K562 (cell line): ENCODE results near the gene RNF13. TPM values are rescaled to one million over a fixed set of nuclear protein-coding genes. Genes with fewer than 3 reads are reported as not detected.

ENCODE experiments used
- ATAC-seq: fragments of 200-7000 bp; cut with Tn5 transposase; 3 replicates; pipeline ENCODE4 v1.9.1; 2020; ENCODE audit warnings: moderate library complexity
- BruUV-seq: library from RNA; stranded (reverse); fragments of 400-500 nt; replicated peaks from 2 replicates; lab custom pipeline; 2021; lab: Mats Ljungman, UMichigan
- CTCF ChIA-PET: fragments of 300-600 bp; formaldehyde crosslinking; extraction: SDS; loops from one replicate; lab custom pipeline; 2021; ENCODE audit warnings: low intra/inter-chr PET ratio; lab: Yijun Ruan, JAX
- POLR2A ChIA-PET: fragments of 300-600, 350-650 bp; sonication (Branson Sonifier 250); formaldehyde crosslinking; extraction: SDS; loops from one replicate; lab custom pipeline; 2021; ENCODE audit warnings: antibody characterized with exemption, inconsistent platforms; lab: Yijun Ruan, JAX
- DNase-seq, 4 experiments: peaks; one replicate each; pipeline versions ENCODE4 v3.0.0 to v3.0.0-alpha.2; 2011 to 2018; ENCODE audit warnings: low spot score in 3 of 4, mixed read lengths in 3 of 4; ENCODE audit errors: extremely low read depth in 1 of 4
- FAIRE-seq: peaks from 2 replicates; lab custom pipeline; 2011; peaks lifted over from hg19 to GRCh38; lab: Jason Lieb, UNC
- H2AFZ ChIP-seq: 2 replicates; pipeline ENCODE4 v1.6.0; 2011; ENCODE audit warnings: low read depth, low read length, control low read depth, inconsistent platforms
- H3K27ac ChIP-seq: fragments of 200-600 bp; 3 replicates; pipeline ENCODE4 v1.8.0; 2011; ENCODE audit warnings: low read depth, mild to moderate bottlenecking, control low read depth, inconsistent platforms, low read length, moderate library complexity, mixed read lengths; ENCODE audit errors: extremely low read depth
- H3K27me3 ChIP-seq, 2 experiments: fragments of 300-600 bp in 1 of 2; 2 replicates in 1 of 2; 3 replicates in 1 of 2; pipeline versions ENCODE4 v1.6.0 to v1.8.0; 2011; ENCODE audit warnings: inconsistent platforms in 2 of 2, low read length in 2 of 2, mild to moderate bottlenecking in 1 of 2, mixed read lengths in 1 of 2, moderate library complexity in 1 of 2; ENCODE audit not compliant: control insufficient read depth in 2 of 2, insufficient read depth in 2 of 2
- H3K36me3 ChIP-seq: fragments of 300-600 bp; 3 replicates; pipeline ENCODE4 v1.8.0; 2011; ENCODE audit warnings: mild to moderate bottlenecking, low read length, inconsistent platforms; ENCODE audit not compliant: control insufficient read depth, insufficient read depth
- H3K4me1 ChIP-seq, 2 experiments: fragments of 200-600 bp in 1 of 2; replicated peaks in 1 of 2; 2 replicates in 1 of 2; 3 replicates in 1 of 2; pipeline versions ENCODE4 v1.5.1 to v1.8.0; 2011; ENCODE audit warnings: inconsistent platforms in 2 of 2, low read length in 2 of 2, mild to moderate bottlenecking in 1 of 2, mixed read lengths in 1 of 2, moderate library complexity in 1 of 2; ENCODE audit not compliant: control insufficient read depth in 2 of 2, insufficient read depth in 2 of 2
- H3K4me2 ChIP-seq: 2 replicates; pipeline ENCODE4 v1.6.1; 2011; ENCODE audit warnings: low read length, control low read depth, inconsistent platforms, mixed read lengths; ENCODE audit not compliant: insufficient read depth
- H3K4me3 ChIP-seq: fragments of 200-600 bp; sonication (generic), shearing (Covaris generic); 2 replicates; pipeline ENCODE4 v1.5.1; 2016; ENCODE audit warnings: control low read depth, inconsistent platforms
- H3K79me2 ChIP-seq: fragments of 200-600 bp; 3 replicates; pipeline ENCODE4 v1.8.0; 2011; ENCODE audit warnings: low read length, inconsistent platforms; ENCODE audit not compliant: control insufficient read depth, insufficient read depth
- H3K9ac ChIP-seq, 2 experiments: 2 replicates each; pipeline versions ENCODE4 v1.6.0 to v1.6.1; 2011; ENCODE audit warnings: low read depth in 2 of 2, low read length in 2 of 2, control low read depth in 1 of 2, inconsistent platforms in 1 of 2, mild to moderate bottlenecking in 1 of 2, mixed read lengths in 1 of 2; ENCODE audit not compliant: insufficient read depth in 1 of 2
- H3K9me1 ChIP-seq: one replicate; pipeline ENCODE4 v1.6.0; 2011; ENCODE audit warnings: inconsistent platforms, mild to moderate bottlenecking, low read length, moderate library complexity; ENCODE audit not compliant: control insufficient read depth, insufficient read depth
- H3K9me3 ChIP-seq: replicated peaks from 2 replicates; pipeline ENCODE4 v1.5.1; 2011; ENCODE audit warnings: low read depth, low read length, inconsistent platforms; ENCODE audit not compliant: control insufficient read depth, insufficient read depth
- H4K20me1 ChIP-seq: replicated peaks from 2 replicates; pipeline ENCODE4 v1.6.1; 2011; ENCODE audit warnings: low read length, inconsistent platforms, mixed read lengths; ENCODE audit not compliant: control insufficient read depth, insufficient read depth
- AFF1 ChIP-seq, 2 experiments: fragments of 450-650 bp; IDR thresholded peaks; 2 replicates each; pipeline ENCODE4 v1.6.1; 2018; ENCODE audit warnings: mild to moderate bottlenecking in 2 of 2, low read depth in 1 of 2; ENCODE audit not compliant: partially characterized antibody in 2 of 2
- ARID2 ChIP-seq: fragments of 450-650 bp; IDR thresholded peaks from 2 replicates; pipeline ENCODE4 v1.6.1; 2017; ENCODE audit warnings: antibody characterized with exemption, mild to moderate bottlenecking
- CEBPG ChIP-seq, 3 experiments: fragments of 200-800 bp in 1 of 3; sonication (Bioruptor generic) in 1 of 3; sonication (generic) in 1 of 3; formaldehyde crosslinking in 1 of 3; IDR thresholded peaks in 2 of 3; conservative IDR thresholded peaks in 1 of 3; 2 replicates each; pipeline versions ENCODE4 v1.6.1 to v1.8.0; 2016 to 2022; ENCODE audit warnings: missing compliant biosample characterization in 2 of 3, missing genetic modification characterization in 2 of 3, mild to moderate bottlenecking in 1 of 3, missing genetic modification reagents in 1 of 3
- MECOM ChIP-seq: fragments of 250-450 bp; sonication (Bioruptor Pico); IDR thresholded peaks from 2 replicates; pipeline ENCODE4 v1.8.0; 2022; ENCODE audit warnings: inconsistent platforms
- TBL1XR1 ChIP-seq, 2 experiments: IDR thresholded peaks; 2 replicates each; pipeline ENCODE4 v1.6.1; 2012; ENCODE audit warnings: improper control_type of control experiment in 2 of 2, low read length in 2 of 2, mild to moderate bottlenecking in 1 of 2
- TBP ChIP-seq: optimal IDR thresholded peaks from 2 replicates; pipeline ENCODE3; 2011; ENCODE audit warnings: low read depth, low read length, improper control_type of control experiment
- ZFP1 ChIP-seq: fragments of 450-650 bp; formaldehyde crosslinking; IDR thresholded peaks from 2 replicates; pipeline ENCODE4 v1.4.0; 2020; ENCODE audit warnings: mild to moderate bottlenecking, mixed read lengths
- ZNF318 ChIP-seq, 2 experiments: fragments of 450-650 bp; IDR thresholded peaks; 2 replicates each; pipeline ENCODE4 v1.6.1; 2016; ENCODE audit warnings: mild to moderate bottlenecking in 2 of 2, borderline replicate concordance in 1 of 2, low read depth in 1 of 2, moderate library complexity in 1 of 2
- WGBS: fragments of 100-300 bp; shearing (Covaris generic); methylation state at CpG from one replicate; pipeline ENCODE4 v1.1.6; 2016; ENCODE audit warnings: low coverage, mixed read lengths; ENCODE audit not compliant: insufficient coverage; ENCODE audit errors: missing lambda C conversion rate; 5-methylcytosine and 5-hydroxymethylcytosine counted together
- in situ Hi-C: fragments of 300-500 bp; cut with MboI; formaldehyde crosslinking; loops from 4 replicates; pipeline ENCODE4 v1.15.0; 2018; ENCODE audit warnings: inconsistent platforms, mixed read lengths
- intact Hi-C: fragments of 100-400 bp; cut with micrococcal nuclease; formaldehyde crosslinking; loops from 2 replicates; pipeline ENCODE4 v1.14.2; 2022
- polyA plus RNA-seq, 8 experiments: library from polyadenylated mRNA; depleted of rRNA in 4 of 8; stranded (reverse) in 5 of 8; unstranded in 3 of 8; fragments of >200 nt; fragmentation: Nextera tagmentation in 2 of 8; fragmentation: Illumina TruSeq in 1 of 8; extraction: Ambion mirVana in 2 of 8; extraction: Trizol in 1 of 8; gene quantifications; 2 replicates each; pipeline versions ENCODE4 v1.2.1 to v1.2.3, GENCODE V29; 2011 to 2014; ENCODE audit warnings: inconsistent platforms in 1 of 8, missing spikeins in 1 of 8
- total RNA-seq, 7 experiments: library from RNA; depleted of rRNA in 6 of 7; stranded (reverse); fragments of >200 nt in 6 of 7; fragmentation: Illumina TruSeq in 2 of 7; extraction: Trizol in 2 of 7; gene quantifications; 2 replicates each; pipeline versions ENCODE4 v1.2.1 to v1.2.3, GENCODE V29; 2011 to 2021; ENCODE audit warnings: low replicate concordance in 1 of 7

Gene RNF13
- total and polyA plus RNA-seq, 9 of the 15 experiments (the other 6 are each of a cell fraction or from before 2014, with no cell fraction given) = 12.7 to 35.8 (median 18.9) TPM

GRCh38 chr3:149768704-149769103 is 44.3 kb upstream of the RNF13 start (continued):
- no peak for TF ChIP-seq ZNF318 (IDR thresholded peaks at IDR 0.05; ENCODE audit: borderline replicate concordance in 1 of 2, low read depth in 1 of 2)

GRCh38 chr3:149770246-149770645 is 42.8 kb upstream of the RNF13 start:
- no peak for ATAC-seq
- Histone ChIP-seq H3K4me3 (no peak overlapping the region), H3K36me3 (no peaks in the 10 kb centered on the region), H3K9me3 (no peaks in the 10 kb centered on the region), H3K9me1 (no peaks in the 10 kb centered on the region), H3K4me1 (no peaks in the 10 kb centered on the region), H3K4me2 (no peak overlapping the region), H3K9ac (no peak overlapping the region), H2AFZ (no peak overlapping the region), H4K20me1 (no peaks in the 10 kb centered on the region), H3K79me2 (no peaks in the 10 kb centered on the region), H3K27ac (no peak overlapping the region), H3K27me3 (peaks cover 4 to 13% of the 10 kb centered on the region in 2 experiments; a peak in 3 of 5 replicates)
- no peak for FAIRE-seq
- no TSS peak for BruUV-seq
- intact Hi-C loops (loop anchor here (2.0 kb wide), 1 partner anchor 201 kb away; no protein-coding TSS in a partner anchor), in situ Hi-C loops (no loop called here)
- WGBS = 0% methylated on average over 2 of the region's 2 CpGs
- DNase-seq = no peak
- CTCF ChIA-PET = no interaction called here
- POLR2A ChIA-PET = no interaction called here
- TF ChIP-seq MECOM (CRISPR knock-in tag) = no peak
- no peak for TF ChIP-seq ZFP1 (CRISPR knock-in tag)
- no peak for TF ChIP-seq ARID2
- TF ChIP-seq TBP = no peak
- no peak for TF ChIP-seq AFF1 (IDR thresholded peaks at IDR 0.05; ENCODE audit: low read depth in 1 of 2, partially characterized antibody in 2 of 2)
- no peak for TF ChIP-seq TBL1XR1 (IDR thresholded peaks at IDR 0.05; ENCODE audit: low read length in 2 of 2)
- TF ChIP-seq CEBPG (CRISPR knock-in tag; IDR thresholded peaks at IDR 0.05) = no peak
- no peak for TF ChIP-seq CEBPG (tag; conservative IDR thresholded peaks at IDR 0.05 in 1 of 2, IDR thresholded peaks at IDR 0.05 in 1 of 2)
